GM18511 (cell line): Measurements from ENCODE around the gene MSH3.
"Not testable (repeated sequence)": the region's sequence is repeated elsewhere in the genome, so short reads cannot be mapped to it uniquely, and the experiment has no call there.

Experiments
- ATAC-seq: cut with Tn5 transposase; IDR thresholded peaks from one replicate; pipeline ENCODE4 v1.9.1; 2021; ENCODE audit warnings: mild to moderate bottlenecking, moderate library complexity; ENCODE audit not compliant: unreplicated experiment

MSH3 gene

DNA sequence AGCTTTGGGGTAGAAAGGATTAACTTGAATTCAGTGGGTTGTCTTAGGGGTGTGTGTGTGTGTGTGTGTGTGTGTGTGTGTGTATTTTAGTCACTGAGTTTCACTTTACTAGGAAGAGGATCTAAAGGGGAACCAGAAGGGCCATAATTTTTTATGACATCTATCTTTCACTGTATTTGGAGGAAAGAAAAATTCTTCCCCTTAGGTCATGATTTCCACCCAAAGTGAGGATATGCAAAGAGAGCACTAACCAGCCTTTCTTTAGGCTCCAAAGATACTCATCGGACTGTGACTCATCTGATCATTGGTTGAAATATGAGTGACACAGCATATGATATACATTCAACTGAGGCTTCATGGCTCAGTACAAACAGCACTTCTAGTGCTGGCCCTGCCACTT is 230.5 kb downstream of the MSH3 start:
- no peak for ATAC-seq

DNA sequence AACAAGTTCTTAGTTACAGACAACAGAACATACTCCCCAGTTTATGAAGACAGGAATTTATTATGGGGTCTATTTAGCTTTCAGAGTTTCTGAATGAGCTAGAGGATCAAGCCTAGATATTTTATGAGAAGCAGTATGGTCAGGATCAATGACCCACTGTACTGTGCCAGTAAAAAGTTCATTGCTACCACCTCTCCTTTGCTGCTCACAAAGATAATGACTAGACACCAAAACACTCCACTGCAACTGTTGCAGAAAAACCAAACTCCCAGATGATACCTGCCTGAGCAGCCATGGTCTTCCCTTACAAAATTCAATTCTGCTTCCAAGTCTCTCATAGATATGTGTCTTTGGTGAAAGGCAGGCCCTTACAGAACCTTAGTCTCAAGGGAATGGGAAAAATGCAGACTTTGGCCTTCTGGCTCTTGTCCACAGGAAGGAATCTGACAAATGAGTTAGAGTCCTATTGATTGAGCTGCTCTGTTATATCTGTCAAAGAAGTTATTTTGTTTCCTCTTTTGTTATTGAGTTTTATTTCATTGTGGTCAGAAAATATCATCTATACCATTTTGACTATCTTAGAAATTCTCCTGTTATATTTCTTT is 231.0 kb downstream of the MSH3 start:
- ATAC-seq = no peak

DNA sequence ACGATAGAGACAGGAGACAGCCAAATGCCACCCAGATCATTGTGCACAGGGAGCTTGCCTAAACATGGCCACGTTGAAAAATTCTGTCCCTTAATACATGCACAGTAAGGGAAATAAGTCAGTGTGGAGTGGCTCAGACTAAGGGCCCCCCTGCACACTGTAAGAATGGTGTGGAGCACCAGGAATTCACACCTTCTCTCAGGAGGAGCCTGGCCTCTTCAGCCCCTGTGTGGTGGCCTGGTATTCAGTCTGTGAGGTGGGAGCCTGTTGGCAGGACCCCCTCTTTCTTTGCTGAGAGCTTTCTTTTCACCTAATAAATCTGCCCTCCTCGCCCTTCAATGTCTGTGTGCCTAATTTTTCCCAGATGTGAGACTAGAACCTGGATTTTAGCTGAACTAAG is 239.6 kb downstream of the MSH3 start:
- no peak for ATAC-seq

DNA sequence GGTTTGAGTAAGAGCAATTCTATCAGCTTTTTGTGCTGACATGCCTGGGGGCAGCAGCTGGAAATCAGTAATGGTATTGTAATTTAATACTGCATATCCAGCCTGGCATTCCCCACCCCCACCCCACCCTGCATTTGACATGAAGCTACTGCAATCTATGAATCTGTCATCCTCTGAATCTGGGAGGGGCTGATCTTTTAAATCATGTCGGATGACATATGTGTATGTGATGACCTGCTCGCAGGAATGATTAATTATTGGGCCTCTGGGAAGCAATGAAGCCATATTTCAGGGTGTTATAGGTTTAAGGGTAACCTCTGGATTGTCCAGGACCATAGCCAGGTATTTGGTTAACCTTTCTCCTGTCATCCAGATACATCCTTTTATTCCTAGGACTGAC is 241.1 kb downstream of the MSH3 start:
- no peak for ATAC-seq

GRCh38 chr5:80902624-80903023 is 248.2 kb downstream of the MSH3 start:
- not testable (repeated sequence) for ATAC-seq

DNA sequence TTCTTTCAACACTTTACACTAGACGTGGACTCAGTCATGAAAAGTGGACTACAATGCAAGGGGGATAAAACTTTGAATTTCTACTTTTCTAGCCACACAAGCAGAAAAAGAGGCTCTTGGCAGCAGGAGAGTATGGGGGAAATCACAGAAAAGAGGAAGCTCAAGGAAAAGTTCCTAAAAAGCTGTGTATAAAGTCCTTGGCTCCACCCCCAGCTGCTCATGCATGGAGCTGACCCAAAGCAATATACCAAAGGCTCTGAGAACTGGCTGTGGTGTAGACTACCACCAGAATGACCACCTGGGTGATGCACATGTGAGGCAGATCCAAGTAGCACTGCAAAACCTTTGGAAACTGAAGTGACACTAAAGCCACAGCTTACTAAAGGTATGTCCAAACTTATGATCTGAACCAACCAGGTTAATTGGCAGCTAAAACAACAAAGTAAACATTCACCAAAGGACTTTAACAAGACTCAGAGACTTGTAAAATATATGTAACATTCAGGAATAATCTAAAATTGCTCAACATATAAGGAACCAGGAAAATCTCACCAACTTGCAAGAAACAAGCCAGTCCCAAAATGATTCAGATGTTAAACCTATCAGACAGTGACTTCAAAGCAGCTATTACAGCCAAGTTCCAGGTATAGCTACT is 250.2 kb downstream of the MSH3 start:
- ATAC-seq = no peak

DNA sequence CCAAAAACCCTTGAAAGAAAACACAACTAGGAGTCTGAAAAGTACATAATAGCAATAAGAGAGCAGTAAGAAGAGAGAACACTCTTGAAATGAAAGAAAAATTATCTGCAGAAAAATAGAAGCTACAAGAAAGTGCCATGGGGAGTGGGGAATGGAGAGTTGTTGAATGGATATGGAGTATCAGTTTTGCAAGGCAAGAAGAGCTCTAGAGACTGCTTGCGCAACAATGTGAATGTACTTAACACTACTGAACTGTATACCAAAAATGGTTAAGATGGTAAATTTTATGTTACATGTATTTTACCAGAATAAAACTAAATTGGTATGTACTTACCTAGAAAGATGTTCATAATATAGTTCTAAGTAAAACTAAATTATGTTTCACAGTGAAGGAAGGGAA is 251.0 kb downstream of the MSH3 start:
- ATAC-seq = no peak

GRCh38 chr5:80912479-80912878 is 258.0 kb downstream of the MSH3 start:
- ATAC-seq = no peak

DNA sequence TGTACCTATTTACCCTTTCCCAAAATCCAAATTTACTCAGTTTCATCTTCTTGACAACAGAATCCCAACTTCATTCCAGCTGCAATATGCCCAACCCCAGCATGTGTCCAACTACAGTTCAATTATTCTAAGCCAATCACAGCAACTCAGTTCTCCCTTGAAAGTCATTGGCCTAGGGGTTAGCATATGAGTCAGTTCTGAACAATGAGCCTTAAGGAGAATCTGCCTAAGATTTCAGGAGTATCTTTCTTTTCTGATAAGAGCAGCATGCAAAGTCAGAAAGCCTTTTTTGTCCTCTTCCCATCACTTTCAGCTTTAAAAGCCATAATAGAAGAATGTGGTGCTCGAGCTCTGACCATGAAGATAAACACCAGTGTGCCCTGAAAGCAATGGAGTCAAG is 261.3 kb downstream of the MSH3 start:
- no peak for ATAC-seq

GRCh38 chr5:80916676-80917075 is 262.2 kb downstream of the MSH3 start:
- ATAC-seq = no peak

DNA sequence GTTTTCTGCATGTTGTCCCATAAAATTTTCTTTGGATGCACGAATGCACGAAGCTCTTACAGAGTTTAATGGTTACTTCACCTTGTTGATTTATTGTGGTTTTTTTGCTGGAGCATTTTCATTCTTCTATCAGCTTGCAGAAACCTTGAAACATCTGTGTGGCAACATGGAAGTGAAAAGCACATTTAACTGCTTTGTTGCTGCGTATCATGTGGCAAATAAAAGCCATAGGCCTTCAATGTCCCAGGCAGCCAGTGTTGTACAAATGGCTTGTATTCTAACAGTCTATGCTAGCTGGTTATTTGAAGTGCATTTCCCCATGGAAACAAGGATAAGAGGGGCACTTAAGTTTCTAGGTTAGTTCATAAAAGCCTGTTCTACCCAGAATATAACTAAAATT is 263.2 kb downstream of the MSH3 start:
- no peak for ATAC-seq

DNA sequence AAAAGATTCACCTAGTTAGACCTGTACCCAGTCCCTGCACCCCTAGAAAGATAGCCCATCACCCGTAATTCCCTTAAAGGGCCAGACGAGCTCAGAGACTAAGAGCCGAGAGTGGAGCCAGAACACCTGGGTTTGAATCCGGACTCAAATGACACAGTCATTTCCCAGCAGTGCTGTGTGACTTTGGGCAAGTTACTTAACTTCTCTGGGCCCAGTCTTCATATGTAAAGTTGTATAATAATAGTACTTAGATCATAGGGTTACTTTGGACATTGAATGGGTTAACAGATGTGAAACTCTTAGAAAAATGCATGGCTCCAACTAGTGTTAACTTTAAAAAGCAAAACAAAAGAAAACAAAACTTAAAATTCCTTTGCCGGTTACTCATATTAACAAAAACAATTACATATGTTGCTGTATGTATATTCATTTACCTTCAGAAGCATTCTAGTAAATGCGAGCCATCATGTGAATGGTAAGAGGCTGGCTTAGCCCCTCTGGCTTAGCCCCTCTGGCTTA is 265.3 kb downstream of the MSH3 start:
- no peak for ATAC-seq

DNA sequence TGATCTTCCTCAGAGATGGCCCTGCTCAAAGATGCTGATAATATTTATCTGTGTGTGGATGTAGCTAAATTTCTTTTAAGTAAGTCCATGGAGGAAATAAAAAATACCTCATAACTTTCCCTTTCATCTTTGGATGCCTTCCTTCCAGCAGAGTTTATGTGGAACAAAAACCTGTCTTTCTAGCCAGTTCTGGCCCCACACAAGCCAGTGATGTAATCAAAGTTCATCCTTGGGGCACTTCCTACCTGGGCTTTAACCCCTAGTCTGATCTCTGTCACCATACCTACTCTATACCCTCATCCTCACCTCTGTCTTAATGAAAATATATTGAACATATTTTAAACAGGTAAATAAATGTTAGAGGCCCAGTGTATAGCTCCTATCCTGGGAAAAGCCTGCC is 265.9 kb downstream of the MSH3 start:
- no peak for ATAC-seq

GRCh38 chr5:80921026-80921425 is 266.6 kb downstream of the MSH3 start:
- no peak for ATAC-seq

GRCh38 chr5:80925931-80926330 is 271.5 kb downstream of the MSH3 start:
- ATAC-seq = no peak
